GM23338 (cell line): ENCODE measurements around the gene RBM38. TPM values are rescaled to one million over a fixed set of nuclear protein-coding genes. Genes with fewer than 3 reads are reported as not detected.
"Not testable (repeated sequence)": the region's sequence is repeated elsewhere in the genome, so short reads cannot be mapped to it uniquely, and the experiment has no call there.

Experiments used
- ATAC-seq: fragments of 200-7000 bp; cut with Tn5 transposase; 3 replicates; pipeline ENCODE4 v1.9.1; 2020
- DNase-seq: peaks from one replicate; pipeline ENCODE4 v3.0.0-alpha.2; 2015; ENCODE audit warnings: low spot score
- H2AFZ ChIP-seq: fragments of 200-600 bp; sonication (generic); 2 replicates; pipeline ENCODE4 v1.8.0; 2016; ENCODE audit warnings: antibody characterized with exemption, mild to moderate bottlenecking, moderate library complexity
- H3F3A ChIP-seq: fragments of 200-600 bp; sonication (generic); replicated peaks from 2 replicates; pipeline ENCODE4 v1.8.0; 2017; ENCODE audit warnings: antibody characterized with exemption, mixed run types, low read depth
- H3K27ac ChIP-seq: fragments of 200-600 bp; sonication (generic); 2 replicates; pipeline ENCODE4 v1.6.1; 2016; ENCODE audit warnings: low read depth
- H3K27me3 ChIP-seq: fragments of 200-600 bp; sonication (generic); 2 replicates; pipeline ENCODE4 v1.8.0; 2016; ENCODE audit warnings: mild to moderate bottlenecking, mixed run types, moderate library complexity; ENCODE audit not compliant: insufficient read depth
- H3K36me3 ChIP-seq: fragments of 200-600 bp; sonication (generic); 2 replicates; pipeline ENCODE4 v1.8.0; 2016; ENCODE audit warnings: mild to moderate bottlenecking; ENCODE audit not compliant: insufficient read depth
- H3K4me1 ChIP-seq: fragments of 200-600 bp; sonication (generic); 2 replicates; pipeline ENCODE4 v1.8.0; 2016; ENCODE audit warnings: mild to moderate bottlenecking, moderate library complexity; ENCODE audit not compliant: insufficient read depth
- H3K4me2 ChIP-seq: fragments of 200-600 bp; sonication (generic); 2 replicates; pipeline ENCODE4 v1.7.1; 2017; ENCODE audit warnings: mixed run types
- H3K4me3 ChIP-seq: fragments of 200-600 bp; sonication (generic); 2 replicates; pipeline ENCODE4 v1.6.1; 2016; ENCODE audit warnings: mixed run types
- H3K79me2 ChIP-seq: fragments of 200-600 bp; sonication (generic); replicated peaks from 2 replicates; pipeline ENCODE4 v1.8.0; 2017; ENCODE audit warnings: mild to moderate bottlenecking; ENCODE audit not compliant: insufficient read depth
- H3K9me2 ChIP-seq: fragments of 200-600 bp; sonication (generic); 2 replicates; pipeline ENCODE4 v1.8.0; 2017; ENCODE audit not compliant: insufficient read depth
- H4K20me1 ChIP-seq: fragments of 200-600 bp; sonication (generic); replicated peaks from 2 replicates; pipeline ENCODE4 v1.8.0; 2017; ENCODE audit warnings: mild to moderate bottlenecking; ENCODE audit not compliant: insufficient read depth
- H3K27ac Mint-ChIP-seq: 2 replicates; pipeline ENCODE4 v1.8.0; 2020; ENCODE audit warnings: inconsistent platforms, mild to moderate bottlenecking, moderate library complexity, mixed read lengths
- H3K27me3 Mint-ChIP-seq: 3 replicates; pipeline ENCODE4 v1.8.0; 2022; ENCODE audit warnings: low read depth, mild to moderate bottlenecking, moderate library complexity, mixed read lengths, inconsistent platforms; ENCODE audit not compliant: insufficient read depth, poor library complexity
- H3K36me3 Mint-ChIP-seq: 3 replicates; pipeline ENCODE4 v1.8.0; 2021; ENCODE audit warnings: low read depth, mild to moderate bottlenecking, inconsistent platforms, moderate library complexity, mixed read lengths
- H3K4me1 Mint-ChIP-seq: 3 replicates; pipeline ENCODE4 v1.8.0; 2020; ENCODE audit warnings: mild to moderate bottlenecking, inconsistent platforms, mixed read lengths
- H3K4me3 Mint-ChIP-seq: 3 replicates; pipeline ENCODE4 v1.8.0; 2021; ENCODE audit warnings: moderate library complexity, mild to moderate bottlenecking, inconsistent platforms, mixed read lengths
- H3K9me3 Mint-ChIP-seq: 3 replicates; pipeline ENCODE4 v1.8.0; 2020; ENCODE audit warnings: moderate library complexity, mild to moderate bottlenecking, inconsistent platforms, mixed read lengths
- ETS1 ChIP-seq: IDR thresholded peaks from 2 replicates; pipeline ENCODE4 v1.6.1; 2016; ENCODE audit warnings: antibody characterized with exemption
- EZH2phosphoT487 ChIP-seq: fragments of 200-600 bp; sonication (generic); IDR thresholded peaks from one replicate; pipeline ENCODE4 v1.8.1; 2018; ENCODE audit warnings: antibody characterized with exemption; ENCODE audit not compliant: unreplicated experiment
- JUNB ChIP-seq: IDR thresholded peaks from one replicate; pipeline ENCODE4 v1.6.1; 2016; ENCODE audit warnings: antibody characterized with exemption; ENCODE audit not compliant: unreplicated experiment
- NANOG ChIP-seq: IDR thresholded peaks from 2 replicates; pipeline ENCODE4 v1.6.1; 2016; ENCODE audit warnings: antibody characterized with exemption, borderline replicate concordance
- REST ChIP-seq: IDR thresholded peaks from one replicate; pipeline ENCODE4 v1.6.1; 2018; ENCODE audit warnings: antibody characterized with exemption; ENCODE audit not compliant: unreplicated experiment
- STAT1 ChIP-seq: IDR thresholded peaks from one replicate; pipeline ENCODE4 v1.6.1; 2016; ENCODE audit warnings: antibody characterized with exemption; ENCODE audit not compliant: unreplicated experiment
- ZNF114 ChIP-seq: fragments of 250-450 bp; sonication (Bioruptor Pico); IDR thresholded peaks from 2 replicates; pipeline ENCODE4 v1.5.0; 2020; ENCODE audit warnings: mild to moderate bottlenecking, moderate library complexity
- polyA plus RNA-seq: library from polyadenylated mRNA; unstranded; fragments of >200 nt; fragmentation: Nextera tagmentation; extraction: Ambion mirVana; gene quantifications from 2 replicates; pipeline ENCODE4 v1.2.1, GENCODE V29; 2016
- total RNA-seq: library from RNA; depleted of rRNA; stranded (reverse); fragments of >200 nt; shearing (Covaris generic); gene quantifications from 2 replicates; pipeline ENCODE4 v1.2.3, GENCODE V29; 2014

Gene RBM38
- total and polyA plus RNA-seq, 2 experiments from 2014 or later: 22.9 to 80.5 TPM

GRCh38 chr20:57347393-57347792 lies 43.8 kb upstream of the RBM38 start:
- no peak for TF ChIP-seq ZNF114 (CRISPR knock-in tag)
- peaks cover 3% of the 10 kb centered on the region; the same call in 1 of the 3 replicates for H3K36me3 Mint-ChIP-seq
- Histone ChIP-seq H3K27ac (no peak overlapping the region), H3K4me2 (no peak overlapping the region), H2AFZ (no peak overlapping the region), H3K79me2 (peaks cover 12% of the 10 kb centered on the region), H3K4me1 (0 out of 2 replicates have a peak, but pooled peaks cover 8% of the 10 kb centered on the region), H3F3A (no peaks in the 10 kb centered on the region), H4K20me1 (no peaks in the 10 kb centered on the region), H3K9me2 (no peaks in the 10 kb centered on the region), H3K36me3 (no peaks in the 10 kb centered on the region), H3K4me3 (no peak overlapping the region), H3K27me3 (0 out of 2 replicates have a peak, but pooled peaks cover 6% of the 10 kb centered on the region)
- H3K4me3 Mint-ChIP-seq: no peak overlapping the region
- peaks cover 2% of the 10 kb centered on the region; the same call in 1 of the 3 replicates for H3K9me3 Mint-ChIP-seq
- H3K27ac Mint-ChIP-seq: no peak overlapping the region
- DNase-seq (no peak), ATAC-seq (no peak)
- H3K4me1 Mint-ChIP-seq: peaks cover 8% of the 10 kb centered on the region
- peaks cover 8% of the 10 kb centered on the region for H3K27me3 Mint-ChIP-seq

- Histone ChIP-seq H3K4me2 (peak overlapping the region; percentile 37; the same call in 1 of the 2 replicates), H3K4me3 (peak overlapping the region; percentile 32; the same call in 1 of the 2 replicates), H3K79me2 (peaks cover 22% of the 10 kb centered on the region), H2AFZ (peak overlapping the region; percentile 72; the same call in 1 of the 2 replicates)
- H3K4me3 Mint-ChIP-seq, H3K9me3 Mint-ChIP-seq, H3K36me3 ChIP-seq, ATAC-seq, H3K27me3 ChIP-seq, DNase-seq, H3K4me1 Mint-ChIP-seq, H3F3A ChIP-seq, H4K20me1 ChIP-seq, H3K9me2 ChIP-seq, H3K27ac ChIP-seq, H3K36me3 Mint-ChIP-seq, H3K27ac Mint-ChIP-seq, H3K4me1 ChIP-seq, H3K27me3 Mint-ChIP-seq: not testable (repeated sequence)
These were observed 42.8 kb upstream of the RBM38 start for GRCh38 chr20:57348200-57348921.

- not testable (repeated sequence) for H3K27me3 Mint-ChIP-seq, H3K27me3 ChIP-seq, H3K36me3 ChIP-seq, DNase-seq, H3K9me3 Mint-ChIP-seq, H3F3A ChIP-seq, H3K4me1 Mint-ChIP-seq, H3K4me3 Mint-ChIP-seq, H3K4me3 ChIP-seq, H3K27ac ChIP-seq, H3K4me2 ChIP-seq, H3K27ac Mint-ChIP-seq, H3K9me2 ChIP-seq, ATAC-seq, H2AFZ ChIP-seq, H3K4me1 ChIP-seq
- Histone ChIP-seq H4K20me1 (peaks cover 12% of the 10 kb centered on the region; the same call in 1 of the 2 replicates), H3K79me2 (peaks cover 29% of the 10 kb centered on the region)
- peaks cover 15% of the 10 kb centered on the region for H3K36me3 Mint-ChIP-seq
These were observed 42.1 kb upstream of the RBM38 start for GRCh38 chr20:57348922-57349574.

- Mint-ChIP-seq H3K9me3 (peaks cover 2% of the 10 kb centered on the region; the same call in 1 of the 3 replicates), H3K27me3 (peaks cover 9% of the 10 kb centered on the region), H3K4me1 (peaks cover 8% of the 10 kb centered on the region), H3K36me3 (peaks cover 26% of the 10 kb centered on the region), H3K4me3 (peak overlapping the region; percentile 52), H3K27ac (no peak overlapping the region)
- H3K4me2 ChIP-seq: no peak overlapping the region
- H2AFZ ChIP-seq: no peak overlapping the region
- no peaks in the 10 kb centered on the region for H3K9me2 ChIP-seq
- H3K27me3 ChIP-seq: 0 out of 2 replicates have a peak, but pooled peaks cover 6% of the 10 kb centered on the region
- no peak overlapping the region for H3K27ac ChIP-seq
- peaks cover 33% of the 10 kb centered on the region for H3K79me2 ChIP-seq
- H3K4me3 ChIP-seq: no peak overlapping the region
- DNase-seq: no peak
- H4K20me1 ChIP-seq: peaks cover 13% of the 10 kb centered on the region; the same call in 1 of the 2 replicates
- no peak for ATAC-seq
- no peaks in the 10 kb centered on the region for H3F3A ChIP-seq
- H3K4me1 ChIP-seq: 0 out of 2 replicates have a peak, but pooled peaks cover 8% of the 10 kb centered on the region
- peaks cover 17% of the 10 kb centered on the region; the same call in 1 of the 2 replicates for H3K36me3 ChIP-seq
- no peak for TF ChIP-seq NANOG
- TF ChIP-seq STAT1: no peak
- no peak for TF ChIP-seq JUNB
- no peak for TF ChIP-seq REST
- no peak for TF ChIP-seq EZH2phosphoT487
- TF ChIP-seq ETS1: no peak
These were observed 41.0 kb upstream of the RBM38 start for GRCh38 chr20:57350081-57350710.
